Measurements from ENCODE around the gene COL10A1. TPM values are rescaled to one million over a fixed set of nuclear protein-coding genes. Genes with fewer than 3 reads are reported as not detected.

Gene COL10A1
- total RNA-seq, 1 experiment from 2014 or later: not detected

DNA sequence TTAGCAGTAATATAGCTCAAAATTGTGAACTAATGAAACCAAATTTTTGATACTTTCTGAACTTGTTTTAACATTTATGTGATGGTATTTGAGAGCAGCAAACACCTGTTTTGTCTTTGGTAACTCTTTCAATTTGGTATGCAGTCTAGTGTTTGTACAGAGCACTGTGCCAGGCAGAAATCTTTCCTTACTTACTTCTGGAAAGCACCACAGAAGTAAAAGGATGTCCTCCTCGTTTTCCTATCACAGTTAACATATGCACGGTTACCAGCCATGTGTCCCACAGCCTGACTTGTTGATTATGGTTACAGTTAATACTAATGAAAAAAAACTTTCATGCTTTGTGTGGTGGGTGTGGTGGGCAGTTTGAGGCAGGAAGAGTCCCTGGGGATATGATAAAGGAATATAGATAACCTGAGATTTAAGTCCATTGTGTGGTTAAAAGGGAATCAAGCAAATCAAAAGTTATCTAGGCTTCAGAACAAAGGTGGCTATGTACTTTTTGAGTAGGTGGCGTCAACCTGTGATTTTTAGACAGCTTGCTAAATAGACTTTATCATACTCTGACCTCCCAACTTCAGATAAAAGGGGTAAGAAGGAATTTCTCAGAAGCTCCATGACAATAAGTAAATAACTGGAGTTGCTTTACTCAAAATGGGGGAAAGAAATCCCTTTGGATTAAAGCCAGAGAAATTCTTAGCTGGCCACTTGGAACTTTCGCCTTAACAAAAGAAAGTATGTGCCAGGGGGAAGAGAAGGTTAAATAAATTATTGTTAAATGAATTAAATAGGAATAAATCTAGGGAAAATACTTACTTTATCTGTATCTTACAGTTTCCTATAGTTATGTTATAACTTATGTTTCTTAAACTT is 20.1 kb upstream of the COL10A1 start:
- no peaks in the 10 kb centered on the region for H4K20me1 ChIP-seq (ENCODE audit: control insufficient read depth, insufficient read depth, insufficient read length)
- H3K27ac ChIP-seq (ENCODE audit: insufficient read length, low read depth, low read length): no peak overlapping the region
- H2BK15ac ChIP-seq (ENCODE audit: low read depth, low read length): no peak overlapping the region
- DNase-seq: no peak
- no peak overlapping the region for H4K8ac ChIP-seq (replicated peaks; ENCODE audit: insufficient read length, low read depth, low read length)
- H2BK12ac ChIP-seq (ENCODE audit: insufficient read length, low read depth, low read length): no peak overlapping the region
- no peak overlapping the region for H3K18ac ChIP-seq (ENCODE audit: insufficient read length, low read depth, low read length)
- H3K4me2 ChIP-seq (ENCODE audit: insufficient read depth, insufficient read length, low read length): no peak overlapping the region
- H4K91ac ChIP-seq (ENCODE audit: insufficient read length, low read depth, low read length): no peak overlapping the region
- H4K5ac ChIP-seq (ENCODE audit: insufficient read length, low read depth, low read length): no peak overlapping the region
- H3K79me2 ChIP-seq (ENCODE audit: insufficient read depth, low read length): no peaks in the 10 kb centered on the region
- no peaks in the 10 kb centered on the region for H3K27me3 ChIP-seq (ENCODE audit: insufficient read depth, low read length)
- H2BK5ac ChIP-seq (ENCODE audit: insufficient read length, low read length): no peak overlapping the region
- Mint-ChIP-seq H3K4me1 (peaks cover 6% of the 10 kb centered on the region in 2 experiments), H3K36me3 (ENCODE audit: insufficient read depth in 1 of 3, low read depth in 3 of 3) (peaks cover 0 to 2% (median 0%) of the 10 kb centered on the region in 3 experiments; a peak in 1 of 7 replicates), H3K9me3 (no peaks in the 10 kb centered on the region), H3K4me3 (no peak overlapping the region), H3K27me3 (ENCODE audit: low read depth) (no peaks in the 10 kb centered on the region), H3K27ac (peak overlapping the region in 1 of 3 experiments; percentile 78; a peak in 3 of 7 replicates)
- H2BK20ac ChIP-seq (ENCODE audit: low read depth, low read length, poor library complexity, severe bottlenecking): no peak overlapping the region
- H3K23me2 ChIP-seq (ENCODE audit: insufficient read length, low read depth, low read length, poor library complexity, severe bottlenecking): no peaks in the 10 kb centered on the region
- H3K4me1 ChIP-seq (ENCODE audit: insufficient read depth, low read length): no peaks in the 10 kb centered on the region; the same call in 1 of the 2 replicates
- no peak overlapping the region for H3K14ac ChIP-seq (ENCODE audit: insufficient read depth, low read length)
- no peak overlapping the region for H3K4ac ChIP-seq (ENCODE audit: low read depth, low read length)
- no peaks in the 10 kb centered on the region for H3K9me3 ChIP-seq (ENCODE audit: control insufficient read depth, low read depth, low read length)
- TF ChIP-seq, protein P1, sequence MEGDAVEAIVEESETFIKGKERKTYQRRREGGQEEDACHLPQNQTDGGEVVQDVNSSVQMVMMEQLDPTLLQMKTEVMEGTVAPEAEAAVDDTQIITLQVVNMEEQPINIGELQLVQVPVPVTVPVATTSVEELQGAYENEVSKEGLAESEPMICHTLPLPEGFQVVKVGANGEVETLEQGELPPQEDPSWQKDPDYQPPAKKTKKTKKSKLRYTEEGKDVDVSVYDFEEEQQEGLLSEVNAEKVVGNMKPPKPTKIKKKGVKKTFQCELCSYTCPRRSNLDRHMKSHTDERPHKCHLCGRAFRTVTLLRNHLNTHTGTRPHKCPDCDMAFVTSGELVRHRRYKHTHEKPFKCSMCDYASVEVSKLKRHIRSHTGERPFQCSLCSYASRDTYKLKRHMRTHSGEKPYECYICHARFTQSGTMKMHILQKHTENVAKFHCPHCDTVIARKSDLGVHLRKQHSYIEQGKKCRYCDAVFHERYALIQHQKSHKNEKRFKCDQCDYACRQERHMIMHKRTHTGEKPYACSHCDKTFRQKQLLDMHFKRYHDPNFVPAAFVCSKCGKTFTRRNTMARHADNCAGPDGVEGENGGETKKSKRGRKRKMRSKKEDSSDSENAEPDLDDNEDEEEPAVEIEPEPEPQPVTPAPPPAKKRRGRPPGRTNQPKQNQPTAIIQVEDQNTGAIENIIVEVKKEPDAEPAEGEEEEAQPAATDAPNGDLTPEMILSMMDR (conservative IDR thresholded peaks at IDR 0.05): no peak
- no peak overlapping the region for H2AK5ac ChIP-seq (ENCODE audit: insufficient read length, low read length)
- no peak overlapping the region for H3T11ph ChIP-seq (ENCODE audit: low read length)
- no peak overlapping the region for H3K9ac ChIP-seq (ENCODE audit: extremely low read depth, insufficient read length, low read length)
- H3K79me1 ChIP-seq (ENCODE audit: insufficient read depth, low read depth, low read length, poor library complexity, severe bottlenecking): no peaks in the 10 kb centered on the region
- no peak overlapping the region for H3K56ac ChIP-seq (ENCODE audit: insufficient read length, low read depth, low read length)
- no peak overlapping the region for H2BK120ac ChIP-seq (ENCODE audit: low read depth, low read length, poor library complexity, severe bottlenecking)
- no peak overlapping the region for H3K23ac ChIP-seq (ENCODE audit: insufficient read length, low read depth, low read length)
- H2AFZ ChIP-seq (ENCODE audit: low read length): no peak overlapping the region
- no CpG with 5 or more reads among the region's 4 CpGs for WGBS (ENCODE audit: extremely low coverage, insufficient read length, low lambda C conversion rate)
